Activated T-cell treated with anti-CD3 and anti-CD28 coated beads for 48 hours (primary cell): ENCODE measurements around the gene GIT1.

Source experiments
- DNase-seq: peaks from one replicate; pipeline ENCODE4 v3.0.0-alpha.2; 2020; ENCODE audit warnings: low read depth

GIT1 gene

GRCh38 chr17:29593591-29594518 is 4.4 kb upstream of the GIT1 start:
- DNase-seq, result no peak

- DNase-seq, result no peak
Observed at GRCh38 chr17:29592850-29593551, 3.6 kb upstream of the GIT1 start, which contains the start of gene ANKRD13B. TSS of gene ANKRD13B (plus strand) at chr17:29593132. CDS start at chr17:29593622, 490 bp downstream.

GRCh38 chr17:29591737-29592608 is 2.5 kb upstream of the GIT1 start:
- DNase-seq, result peak; percentile 82

- DNase-seq, result peak; percentile 47
Observed at GRCh38 chr17:29591146-29591736, 1.8 kb upstream of the GIT1 start.

- no peak for DNase-seq
Observed at GRCh38 chr17:29590411-29591145, 1.1 kb upstream of the GIT1 start.

GRCh38 chr17:29588562-29589411 is 661 bp downstream of the GIT1 start:
- peak; percentile 40 for DNase-seq

GRCh38 chr17:29588017-29588561 is 1.4 kb downstream of the GIT1 start:
- no peak for DNase-seq

GRCh38 chr17:29587591-29587990 is 1.9 kb downstream of the GIT1 start:
- no peak for DNase-seq

- no peak for DNase-seq
Observed at GRCh38 chr17:29586676-29587469, 2.6 kb downstream of the GIT1 start.

GRCh38 chr17:29585080-29585751 is 4.2 kb downstream of the GIT1 start:
- DNase-seq, result no peak

- DNase-seq, result no peak
Observed at GRCh38 chr17:29584452-29585079, 4.9 kb downstream of the GIT1 start.

- DNase-seq, result no peak
Observed at GRCh38 chr17:29583324-29584248, 5.9 kb downstream of the GIT1 start.

GRCh38 chr17:29582772-29583171 is 6.7 kb downstream of the GIT1 start:
- DNase-seq, result no peak

- DNase-seq, result no peak
Observed at GRCh38 chr17:29582254-29582765, 7.1 kb downstream of the GIT1 start.

GRCh38 chr17:29581583-29582253 is 7.7 kb downstream of the GIT1 start:
- DNase-seq, result no peak
